GM19324 (cell line): ENCODE results near the gene EPHA10.
"Not testable (repeated sequence)": the region's sequence is repeated elsewhere in the genome, so short reads cannot be mapped to it uniquely, and the experiment has no call there.

Source experiments
- ATAC-seq: cut with Tn5 transposase; IDR thresholded peaks from one replicate; pipeline ENCODE4 v1.9.1; 2021; ENCODE audit warnings: mild to moderate bottlenecking, moderate library complexity; ENCODE audit not compliant: unreplicated experiment, low FRiP score

Gene EPHA10

DNA sequence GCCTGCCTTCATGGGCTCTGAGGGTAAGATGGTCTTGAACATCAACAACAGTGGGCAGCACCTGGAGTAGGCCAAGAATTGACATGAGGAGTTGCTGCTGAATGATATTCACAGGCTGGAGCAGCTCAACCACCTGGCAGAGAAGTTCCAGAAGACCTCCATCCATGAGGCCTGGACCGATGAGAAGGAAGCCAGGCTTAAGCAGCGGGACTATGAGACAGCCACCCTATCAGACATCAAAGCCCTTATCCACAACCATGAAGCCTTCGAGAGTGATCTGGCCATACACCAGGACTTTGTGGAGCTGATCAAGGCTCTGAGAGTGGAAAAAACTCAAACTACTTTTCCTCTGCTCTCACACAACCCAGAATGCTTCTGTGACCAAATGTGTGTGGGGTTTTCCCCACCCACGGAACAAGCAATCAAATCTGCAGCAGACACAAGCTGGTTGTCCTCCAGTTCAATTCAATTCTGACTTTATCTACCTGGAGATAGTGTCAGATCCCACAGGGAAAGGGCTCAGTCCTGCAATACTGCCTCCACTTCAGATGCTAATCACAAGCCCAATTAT is 12.1 kb upstream of the EPHA10 start:
- ATAC-seq = no peak

DNA sequence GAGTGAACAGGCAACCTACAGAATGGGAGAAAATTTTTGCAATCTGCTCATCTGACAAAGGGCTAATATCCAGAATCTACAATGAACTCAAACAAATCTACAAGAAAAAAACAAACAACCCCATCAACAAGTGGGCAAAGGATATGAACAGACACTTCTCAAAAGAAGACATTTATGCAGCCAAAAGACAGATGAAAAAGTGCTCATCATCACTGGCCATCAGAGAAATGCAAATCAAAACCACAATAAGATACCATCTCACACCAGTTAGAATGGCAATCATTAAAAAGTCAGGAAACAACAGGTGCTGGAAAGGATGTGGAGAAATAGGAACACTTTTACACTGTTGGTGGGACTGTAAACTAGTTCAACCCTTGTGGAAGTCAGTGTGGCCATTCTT is 6.5 kb upstream of the EPHA10 start:
- not testable (repeated sequence) for ATAC-seq

DNA sequence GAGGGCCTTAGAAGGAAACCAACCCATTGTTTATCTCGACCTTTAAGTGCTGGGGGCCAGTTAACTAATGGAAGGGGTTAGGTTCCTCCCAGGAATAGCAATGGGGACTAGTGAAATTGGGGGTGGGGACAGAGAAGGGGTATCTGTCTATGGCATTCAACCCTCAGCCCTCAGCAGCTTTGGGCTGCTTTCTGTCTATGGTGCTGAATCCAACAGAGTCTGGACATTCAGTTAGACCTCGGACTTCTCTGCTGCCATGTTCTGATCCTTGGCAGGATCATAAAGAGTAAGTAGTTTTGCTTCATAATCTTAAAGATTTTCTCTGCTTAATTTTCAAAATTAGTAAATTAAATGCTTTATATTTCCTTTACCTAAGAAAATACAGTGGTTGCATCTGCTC is 2.6 kb upstream of the EPHA10 start:
- no peak for ATAC-seq

DNA sequence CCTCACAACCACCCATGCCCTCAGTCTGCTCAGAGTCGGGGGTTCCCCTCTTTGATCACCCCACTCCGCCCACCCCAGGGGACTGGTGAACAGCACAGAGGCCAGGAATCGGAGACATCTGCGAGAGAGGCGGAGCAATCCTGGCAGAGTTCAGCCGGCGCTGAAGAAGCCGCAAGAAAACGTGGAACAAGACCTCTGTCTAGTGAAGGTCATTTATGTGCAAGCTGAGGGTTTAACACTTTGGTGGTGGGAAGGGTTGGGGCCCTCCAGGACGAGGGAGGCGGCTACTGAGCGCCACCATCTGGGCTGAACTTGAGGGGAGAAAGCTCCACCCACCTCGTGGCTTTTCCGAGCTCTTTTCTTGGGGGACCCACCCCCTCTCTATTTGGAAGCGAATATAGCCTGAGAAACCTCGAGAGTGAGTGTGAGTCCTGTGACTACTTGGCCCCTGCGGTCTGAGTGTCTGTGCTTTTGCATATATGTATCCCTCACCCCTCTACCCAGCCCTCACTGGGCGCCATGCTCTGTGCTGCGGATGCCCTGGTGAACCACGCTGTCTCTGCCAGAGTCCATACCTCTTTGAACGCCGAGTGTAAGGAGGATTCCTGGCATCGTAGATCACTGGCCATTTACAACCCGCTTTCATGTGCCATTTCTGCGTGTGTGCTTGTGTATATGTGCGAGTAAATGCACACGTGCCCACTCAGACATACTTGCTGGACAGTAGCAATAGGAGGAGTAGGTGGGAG is 1.2 kb upstream of the EPHA10 start:
- ATAC-seq = no peak

DNA sequence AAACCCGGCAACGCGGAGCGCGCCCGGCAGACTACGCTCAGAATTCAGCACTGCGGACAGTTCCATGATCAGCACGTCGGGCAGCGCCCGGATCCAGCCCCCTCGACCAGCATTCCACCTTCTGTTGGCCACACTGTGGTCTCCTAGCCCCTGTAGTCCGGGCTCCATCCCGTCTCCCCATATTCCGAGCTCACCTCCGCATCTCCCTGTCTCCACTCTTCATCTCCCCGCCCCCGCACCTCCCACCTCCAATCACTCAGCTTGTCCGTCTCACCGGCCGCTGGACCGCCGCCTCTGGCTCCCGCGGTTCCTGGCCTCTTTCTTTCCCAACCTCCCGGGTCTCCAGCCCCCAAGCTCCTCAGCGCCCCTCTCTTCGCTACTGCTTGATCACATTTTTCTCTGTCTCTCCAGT is 500 bp downstream of the EPHA10 start:
- no peak for ATAC-seq

DNA sequence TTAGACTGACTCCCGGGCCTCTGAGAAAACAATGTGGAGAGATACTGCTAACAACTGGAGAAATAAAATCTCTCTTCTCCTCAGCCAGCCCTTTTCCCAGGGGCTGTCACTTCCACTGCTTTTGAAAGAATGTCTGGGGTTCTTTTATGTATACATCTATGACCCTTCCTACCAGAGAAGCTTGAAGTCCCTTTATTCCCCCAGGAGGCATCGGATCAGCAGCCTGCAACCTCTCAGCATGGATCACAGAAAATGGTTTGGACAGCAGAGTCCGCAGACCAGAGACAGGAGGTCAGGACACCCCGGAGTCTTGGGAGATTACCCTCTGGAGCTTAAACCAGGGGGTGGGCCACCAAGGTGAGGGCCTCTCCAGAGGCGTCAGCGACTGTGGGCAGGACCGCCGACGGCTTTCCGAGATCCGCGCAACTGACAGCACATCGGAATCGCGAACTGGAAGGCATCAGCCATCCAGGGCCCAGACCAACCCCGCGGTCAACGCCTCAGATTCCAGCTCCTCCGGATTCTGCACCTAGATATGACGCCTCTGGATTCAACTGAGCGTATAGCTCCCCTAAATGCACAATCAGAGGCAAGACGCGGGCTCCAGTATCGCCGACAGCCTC is 1.0 kb downstream of the EPHA10 start:
- ATAC-seq = no peak

DNA sequence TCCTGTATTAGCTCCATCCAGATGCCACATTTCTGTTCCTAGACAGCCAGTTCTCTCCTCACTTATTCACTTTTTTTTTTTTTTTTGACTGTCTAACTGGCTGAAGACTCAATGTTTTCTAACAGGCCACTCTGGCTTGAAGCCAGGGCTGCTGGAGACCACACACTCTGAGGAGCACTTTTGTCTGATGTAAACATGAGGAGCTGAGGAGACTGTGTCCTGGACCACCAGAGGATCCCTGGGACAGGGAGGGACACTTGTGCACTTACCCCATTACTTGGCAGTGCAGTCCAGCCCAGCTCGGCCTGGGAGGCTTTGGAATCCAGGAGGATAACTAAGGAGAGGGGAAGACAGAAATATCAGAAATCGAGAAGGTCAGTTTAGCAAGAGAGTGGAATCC is 2.4 kb downstream of the EPHA10 start:
- no peak for ATAC-seq

DNA sequence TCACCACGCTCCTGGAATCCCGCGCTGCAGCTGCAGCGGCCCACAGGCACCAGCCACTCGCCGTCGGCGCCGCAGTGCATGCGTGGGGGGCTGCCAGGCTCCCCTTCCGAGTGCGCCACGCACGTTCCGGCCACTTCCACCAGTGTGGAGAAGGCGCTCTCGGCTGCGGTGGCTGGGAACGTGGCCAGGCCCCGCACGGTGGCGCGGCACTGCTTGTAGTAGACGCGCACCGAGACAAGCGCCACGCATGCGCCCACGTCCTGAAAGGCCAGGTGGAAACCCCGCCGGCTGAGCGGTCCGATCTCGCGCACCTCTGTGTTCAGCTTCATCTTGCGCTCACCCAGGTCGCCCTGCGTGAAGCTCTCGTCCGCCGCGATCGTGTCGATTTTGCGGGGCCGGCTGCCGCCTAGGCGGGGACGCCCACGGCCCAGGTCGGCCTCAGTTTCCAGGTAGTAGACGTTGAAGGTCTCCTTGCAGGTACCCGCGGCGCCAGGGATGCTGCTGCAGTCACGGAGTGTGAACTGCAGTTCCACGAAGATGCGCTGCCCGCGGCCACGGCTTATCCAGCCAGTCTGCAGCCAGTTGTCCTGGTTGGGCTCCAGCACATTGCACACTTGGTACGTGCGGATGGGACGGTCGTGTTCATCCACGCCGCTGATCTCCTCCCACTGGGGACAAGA is 3.4 kb downstream of the EPHA10 start:
- no peak for ATAC-seq

DNA sequence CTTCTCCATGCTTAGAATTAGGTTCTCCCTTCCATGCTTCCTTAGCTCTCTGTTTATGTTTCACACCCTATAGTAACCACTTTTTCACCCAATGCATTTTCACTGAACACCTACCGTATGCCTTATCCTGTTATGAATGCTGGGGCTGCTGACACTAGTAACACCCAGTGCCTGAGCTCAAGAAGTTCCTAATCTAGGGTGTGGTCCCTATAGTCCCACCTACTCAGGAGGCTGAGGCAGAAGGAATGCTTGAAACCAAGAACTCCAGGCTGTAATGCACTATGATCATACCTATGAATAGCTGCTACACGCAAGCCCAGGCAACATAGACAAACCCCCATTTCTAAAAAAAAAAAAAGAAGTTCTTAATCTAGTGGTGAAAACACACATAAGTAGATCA is 5.5 kb downstream of the EPHA10 start:
- ATAC-seq = no peak

DNA sequence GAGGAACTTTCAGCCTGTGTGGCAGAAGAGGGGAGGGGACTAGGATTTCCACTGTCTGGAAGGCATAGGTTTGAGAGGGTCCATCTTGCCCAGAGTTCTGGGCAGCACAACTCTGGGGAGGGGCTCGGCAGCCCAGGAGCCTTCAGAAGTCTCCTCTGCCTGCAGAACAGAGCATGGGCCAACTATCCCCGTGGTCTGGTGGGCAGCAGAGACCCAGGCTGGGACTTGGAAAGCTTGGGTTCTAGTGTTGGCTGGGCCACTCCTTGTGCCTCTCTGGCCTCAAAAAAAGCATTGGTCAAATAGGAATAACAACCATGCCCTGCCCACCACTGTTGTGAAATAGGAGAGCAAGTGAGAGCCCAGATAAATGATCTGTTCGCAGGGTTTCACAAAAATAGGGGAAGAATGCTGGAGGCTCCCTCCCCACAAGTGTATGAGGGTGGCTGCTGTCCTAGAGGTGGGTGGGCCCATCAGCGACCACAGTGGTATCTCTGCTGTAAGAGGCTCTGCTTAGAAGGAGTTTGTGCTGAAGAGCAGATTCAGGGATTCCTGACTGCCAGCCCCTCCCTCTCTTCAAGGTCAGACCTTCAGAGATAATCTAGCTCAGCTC is 8.9 kb downstream of the EPHA10 start:
- ATAC-seq = no peak

DNA sequence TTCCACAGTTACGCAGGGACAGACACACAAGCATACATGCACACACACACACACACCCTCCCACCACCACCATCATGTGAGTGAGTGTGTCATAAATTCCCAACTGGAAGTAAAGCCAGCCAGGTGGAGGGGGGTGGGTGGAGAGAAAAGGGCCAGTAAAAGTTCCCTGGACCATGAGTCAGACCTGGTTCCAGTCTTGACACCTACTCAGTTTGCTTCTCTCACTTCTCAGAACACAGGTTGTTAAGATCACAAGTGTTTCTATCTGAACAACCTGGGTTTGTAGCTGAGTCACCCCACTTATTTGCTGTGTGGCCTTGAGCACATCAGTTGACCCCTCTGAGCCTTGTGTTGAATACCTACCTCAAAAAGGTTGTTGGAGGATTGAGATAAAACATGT is 9.6 kb downstream of the EPHA10 start:
- no peak for ATAC-seq

DNA sequence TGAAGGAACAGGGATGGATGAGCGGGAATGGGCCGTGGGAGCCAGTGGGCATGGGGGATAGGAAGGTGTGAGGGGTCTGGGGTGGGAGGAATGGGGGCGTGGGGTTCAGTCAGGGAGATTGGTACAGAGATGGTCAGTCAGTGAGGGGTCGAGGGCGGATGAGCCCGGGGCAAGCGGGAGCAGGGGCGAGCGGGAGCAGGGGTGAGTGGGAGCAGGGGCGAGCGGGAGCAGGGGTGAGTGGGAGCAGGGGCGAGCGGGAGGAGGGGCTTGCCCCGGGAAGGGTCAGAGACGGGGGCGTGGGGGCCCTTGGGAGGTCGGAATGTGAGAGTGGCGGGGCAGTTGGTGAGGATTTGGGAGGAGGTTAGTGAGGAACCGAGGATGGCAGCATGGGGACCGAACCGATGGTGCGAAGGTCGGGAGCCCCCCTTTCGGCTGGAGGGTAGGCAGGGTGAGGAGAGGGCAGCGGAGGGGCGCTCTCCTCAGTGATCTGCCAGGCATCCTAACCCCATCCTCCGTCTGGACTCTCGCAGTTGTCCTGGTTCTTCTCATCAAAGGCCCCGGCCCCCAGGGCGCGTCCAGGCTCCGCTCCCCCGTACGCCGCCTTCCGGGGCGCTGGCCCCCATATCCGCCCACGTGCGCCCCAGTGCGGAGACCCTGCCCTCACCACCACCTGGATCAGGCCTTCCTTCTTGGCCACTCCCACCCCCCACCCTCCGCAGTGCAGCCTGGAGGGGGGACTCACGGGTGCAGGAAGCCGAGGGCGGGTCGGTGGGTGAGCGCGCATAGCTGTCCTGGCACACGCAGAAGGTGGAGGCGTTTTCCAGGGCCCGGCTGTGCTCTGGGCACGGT is 11.2 kb downstream of the EPHA10 start:
- ATAC-seq = no peak

DNA sequence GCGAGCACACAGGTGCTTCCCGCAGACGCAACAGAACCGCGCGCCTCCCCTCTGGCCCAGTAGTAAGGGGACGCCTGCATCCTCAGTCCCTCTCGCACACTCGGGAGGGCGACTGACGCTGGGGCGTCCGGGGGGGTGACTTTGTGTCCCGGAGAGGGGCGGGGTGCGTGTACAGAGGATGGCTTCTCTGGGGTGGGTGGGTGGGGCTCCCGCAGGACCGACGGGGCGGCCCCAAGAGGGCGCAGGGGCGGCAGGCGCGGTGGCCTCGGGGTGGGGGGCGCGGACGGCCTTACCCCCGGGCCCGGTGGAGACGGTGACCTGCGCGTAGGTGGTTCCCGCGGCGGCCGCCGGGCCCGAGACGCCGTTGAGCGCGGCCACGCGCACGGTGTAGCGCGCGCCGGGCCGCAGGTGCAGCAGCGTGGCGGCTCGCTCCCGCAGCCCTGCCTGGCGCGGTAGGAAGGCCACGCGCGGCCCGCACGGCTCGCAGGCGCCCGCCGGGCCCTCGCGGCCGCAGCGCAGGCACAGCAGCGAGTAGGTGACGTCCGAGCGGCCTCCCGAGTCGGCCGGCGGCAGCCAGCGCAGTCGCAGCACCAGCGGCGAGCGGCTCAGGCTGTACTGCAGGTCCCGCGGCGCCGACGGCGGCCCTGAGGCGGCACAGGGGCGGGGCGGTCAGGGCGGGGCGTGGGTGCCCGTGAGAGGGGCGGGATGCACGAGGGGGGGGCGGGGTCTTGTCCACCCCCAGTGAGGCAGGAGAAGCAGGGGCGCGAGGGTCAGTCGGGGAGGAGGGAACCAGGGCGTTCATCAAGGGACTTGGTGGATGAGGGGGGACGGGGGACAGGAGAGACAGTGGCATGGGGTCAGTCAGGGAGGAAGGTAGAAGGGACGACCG is 12.1 kb downstream of the EPHA10 start:
- ATAC-seq = no peak

DNA sequence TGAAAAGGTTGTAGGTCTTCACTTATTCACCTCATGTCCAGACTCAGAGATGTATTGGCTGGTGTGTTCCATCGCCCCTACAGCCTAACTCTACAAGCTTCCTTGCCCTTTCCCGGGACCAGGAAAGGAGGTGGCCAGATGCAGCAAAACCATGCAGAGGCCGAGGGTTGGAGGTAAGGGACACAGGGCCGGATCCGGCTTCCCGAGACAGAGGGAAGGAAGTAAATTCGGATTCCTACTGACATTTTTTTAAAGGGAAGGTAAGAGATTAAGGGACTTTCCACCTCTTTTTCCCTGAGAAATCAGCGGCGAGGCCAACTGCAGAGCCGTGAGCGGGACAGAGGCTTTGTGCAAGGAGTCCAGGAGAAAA is 12.7 kb downstream of the EPHA10 start:
- no peak for ATAC-seq

DNA sequence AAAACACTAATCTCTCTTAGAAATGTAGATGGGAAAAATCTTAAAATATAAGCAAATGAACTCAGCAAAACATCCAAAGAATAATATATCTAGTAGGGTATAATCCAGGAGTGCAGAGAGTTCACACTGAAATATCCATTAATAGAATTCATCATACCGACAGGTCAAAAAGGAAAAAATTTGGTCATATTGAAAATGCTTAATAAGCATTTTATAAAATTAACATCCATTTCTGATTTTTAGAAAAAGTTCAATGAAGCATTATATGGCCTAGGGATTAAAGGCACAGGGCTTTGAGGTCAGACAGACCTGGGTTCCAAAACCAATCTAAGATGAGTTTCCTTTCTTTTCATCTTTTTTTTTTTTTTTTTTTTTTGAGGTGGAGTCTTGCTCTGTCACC is 16.4 kb downstream of the EPHA10 start:
- ATAC-seq = no peak

DNA sequence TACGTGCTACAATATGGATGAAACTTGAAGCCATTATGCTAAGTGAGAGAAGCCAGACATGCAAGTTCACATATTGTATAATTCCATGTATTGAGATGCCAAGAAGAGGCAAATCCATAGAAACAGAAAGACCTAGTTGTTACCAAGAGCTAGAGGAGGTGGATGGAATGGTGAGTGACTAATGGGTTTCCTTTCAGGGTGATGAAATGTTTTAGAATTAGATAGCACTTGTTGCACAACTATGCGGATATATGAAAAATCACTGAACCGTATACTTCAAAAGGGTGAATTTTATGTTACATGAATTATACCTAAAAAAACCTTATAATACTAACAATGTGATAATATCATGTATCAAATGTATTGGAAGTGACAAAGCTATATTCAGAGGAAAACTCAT is 18.1 kb downstream of the EPHA10 start:
- no peak for ATAC-seq

DNA sequence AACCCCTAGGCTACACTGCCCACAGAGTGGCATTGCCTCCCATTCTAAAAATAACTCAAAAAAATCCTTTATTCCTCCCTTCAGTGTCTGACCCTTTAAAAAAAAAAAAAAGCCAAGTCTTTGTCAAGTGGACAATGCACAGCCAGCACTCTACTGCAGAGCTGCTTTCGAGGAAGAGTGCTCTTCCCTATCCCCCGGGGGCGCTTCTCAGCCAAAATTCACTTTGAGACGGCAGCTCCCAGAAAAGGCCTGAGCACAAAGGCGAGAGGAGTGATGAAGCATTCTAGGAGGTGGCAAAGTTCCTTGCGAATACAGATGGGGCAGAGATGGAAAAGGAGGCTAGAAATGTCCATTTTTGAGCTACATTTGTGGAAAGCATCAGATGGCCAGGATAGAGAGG is 23.3 kb downstream of the EPHA10 start:
- no peak for ATAC-seq

DNA sequence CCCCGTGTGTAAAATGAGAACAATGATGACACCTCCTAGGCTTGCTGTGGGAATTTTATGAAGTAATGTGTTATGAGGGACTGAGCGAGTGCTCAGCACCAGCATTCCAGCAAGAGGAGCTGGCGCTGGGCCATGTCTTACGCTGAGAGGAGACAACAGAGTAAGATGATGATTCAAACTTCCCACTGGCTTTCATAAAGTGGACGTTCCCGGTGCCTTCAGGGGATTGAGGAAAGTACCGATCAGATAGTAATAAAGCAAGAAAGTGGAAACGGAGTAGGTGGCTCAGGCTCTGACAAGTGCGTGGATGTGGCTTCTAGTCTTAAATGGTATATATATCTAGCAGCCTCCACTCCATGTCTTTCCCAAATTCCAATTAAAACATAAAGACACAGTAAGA is 23.8 kb downstream of the EPHA10 start:
- no peak for ATAC-seq

DNA sequence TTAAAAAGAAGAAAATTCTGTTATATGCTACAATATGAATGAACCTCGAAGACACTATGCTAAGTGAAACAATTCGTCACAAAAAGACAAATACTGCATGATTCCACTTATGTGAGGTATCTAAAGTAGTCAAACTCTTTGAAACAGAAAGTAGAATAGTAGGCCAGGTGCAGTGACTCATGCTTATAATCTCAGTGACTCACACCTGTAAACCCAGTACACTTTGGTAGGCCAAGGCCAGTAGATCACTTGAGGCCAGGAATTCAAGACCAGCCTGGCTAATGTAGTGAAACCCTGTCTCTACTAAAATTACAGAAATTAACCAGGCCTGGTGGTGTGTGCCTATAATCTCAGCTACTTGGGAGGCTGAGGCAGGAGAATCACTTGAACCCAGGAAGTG is 25.7 kb downstream of the EPHA10 start:
- no peak for ATAC-seq
